SU-DHL-6 (cell line): ENCODE data around the gene GOLIM4.

Source experiments
- H2AFZ ChIP-seq: fragments of 200-600 bp; sonication (generic); 2 replicates; pipeline ENCODE4 v1.6.1; 2014; ENCODE audit warnings: low read depth, mild to moderate bottlenecking, moderate library complexity, mixed read lengths, antibody characterized with exemption, low read length; ENCODE audit not compliant: severe bottlenecking
- H3F3A ChIP-seq: fragments of 200-600 bp; shearing (Covaris generic); 2 replicates; pipeline ENCODE4 v1.6.0; 2016; ENCODE audit warnings: antibody characterized with exemption, mild to moderate bottlenecking; ENCODE audit not compliant: insufficient read depth
- H3K27ac ChIP-seq: fragments of 200-600 bp; sonication (generic); 2 replicates; pipeline ENCODE4 v1.5.1; 2016; ENCODE audit warnings: low read depth, mild to moderate bottlenecking, low read length, moderate library complexity, mixed read lengths
- H3K27me3 ChIP-seq: fragments of 200-600 bp; sonication (generic), shearing (Covaris generic); 2 replicates; pipeline ENCODE4 v1.6.0; 2014; ENCODE audit warnings: mild to moderate bottlenecking, low read length
- H3K36me3 ChIP-seq: fragments of 200-600 bp; sonication (generic); 2 replicates; pipeline ENCODE4 v1.6.1; 2014; ENCODE audit warnings: mild to moderate bottlenecking, low read length, mixed read lengths
- H3K4me2 ChIP-seq: fragments of 300-600, 200-600 bp; shearing (Covaris generic), sonication (generic); 2 replicates; pipeline ENCODE4 v1.6.0; 2014; ENCODE audit warnings: low read length, low read depth, mild to moderate bottlenecking; ENCODE audit not compliant: poor library complexity, severe bottlenecking
- H3K4me3 ChIP-seq: fragments of 200-600 bp; sonication (generic); 2 replicates; pipeline ENCODE4 v1.5.1; 2014; ENCODE audit warnings: antibody characterized with exemption, low read length, mild to moderate bottlenecking, mixed read lengths; ENCODE audit not compliant: insufficient read depth, poor library complexity, severe bottlenecking
- H3K79me2 ChIP-seq: fragments of 200-600 bp; sonication (generic); 2 replicates; pipeline ENCODE4 v1.6.1; 2014; ENCODE audit warnings: mild to moderate bottlenecking, low read length, moderate library complexity; ENCODE audit not compliant: insufficient read depth
- H3K9ac ChIP-seq: fragments of 200-600 bp; sonication (generic); 2 replicates; pipeline ENCODE4 v1.7.0; 2014; ENCODE audit warnings: mild to moderate bottlenecking, low read length
- H3K9me2 ChIP-seq: fragments of 200-600 bp; sonication (generic); replicated peaks from 2 replicates; pipeline ENCODE4 v1.6.1; 2014; ENCODE audit warnings: low read length; ENCODE audit not compliant: insufficient read depth
- H3K9me3 ChIP-seq: fragments of 200-600 bp; sonication (generic); 2 replicates; pipeline ENCODE4 v1.6.1; 2014; ENCODE audit warnings: low read length, mixed read lengths; ENCODE audit not compliant: insufficient read depth
- H4K20me1 ChIP-seq: fragments of 200-600 bp; sonication (generic); 2 replicates; pipeline ENCODE4 v1.6.1; 2014; ENCODE audit warnings: low read depth, mild to moderate bottlenecking, antibody characterized with exemption, low read length, moderate library complexity, mixed read lengths
- EZH2phosphoT487 ChIP-seq: fragments of 200-600 bp; sonication (generic), shearing (Covaris generic); conservative IDR thresholded peaks from 2 replicates; pipeline ENCODE4 v1.6.1; 2018; ENCODE audit warnings: mild to moderate bottlenecking, antibody characterized with exemption, low read length, moderate library complexity, mixed read lengths
- TF ChIP-seq, protein P1 (sequence below): fragments of 200-600 bp; sonication (generic); IDR thresholded peaks from one replicate; pipeline ENCODE4 v1.5.1; 2017; ENCODE audit warnings: antibody characterized with exemption, mild to moderate bottlenecking, low read length, moderate library complexity; ENCODE audit not compliant: insufficient read depth, poor library complexity, severe bottlenecking

GOLIM4 gene

DNA sequence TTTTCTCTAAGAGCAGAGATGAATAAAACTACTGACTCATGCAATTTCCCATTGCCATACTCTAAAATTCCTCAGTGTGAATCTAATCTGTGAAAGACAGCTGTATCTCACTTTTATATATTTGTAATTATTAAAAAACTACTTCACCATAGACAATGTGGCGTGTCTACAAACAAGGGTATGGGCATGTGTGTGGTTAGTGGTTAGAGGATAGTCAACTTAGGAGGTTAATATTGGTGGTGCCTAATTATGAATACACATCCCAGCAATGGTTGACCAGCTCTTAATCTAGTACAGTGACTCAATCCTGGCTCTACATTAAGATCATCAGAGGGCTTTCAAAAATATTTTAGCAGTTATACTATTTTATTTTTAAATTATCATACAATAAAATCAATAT lies 94.5 kb downstream of the GOLIM4 start:
- Histone ChIP-seq H3K4me2 (no peak overlapping the region), H3K79me2 (no peaks in the 10 kb centered on the region), H4K20me1 (no peaks in the 10 kb centered on the region), H3K9me2 (no peaks in the 10 kb centered on the region), H3K27ac (no peak overlapping the region), H3F3A (no peaks in the 10 kb centered on the region), H3K9me3 (no peaks in the 10 kb centered on the region), H3K9ac (no peak overlapping the region), H3K4me3 (no peak overlapping the region), H3K27me3 (no peaks in the 10 kb centered on the region), H2AFZ (no peak overlapping the region), H3K36me3 (no peaks in the 10 kb centered on the region)
- TF ChIP-seq, protein P1, sequence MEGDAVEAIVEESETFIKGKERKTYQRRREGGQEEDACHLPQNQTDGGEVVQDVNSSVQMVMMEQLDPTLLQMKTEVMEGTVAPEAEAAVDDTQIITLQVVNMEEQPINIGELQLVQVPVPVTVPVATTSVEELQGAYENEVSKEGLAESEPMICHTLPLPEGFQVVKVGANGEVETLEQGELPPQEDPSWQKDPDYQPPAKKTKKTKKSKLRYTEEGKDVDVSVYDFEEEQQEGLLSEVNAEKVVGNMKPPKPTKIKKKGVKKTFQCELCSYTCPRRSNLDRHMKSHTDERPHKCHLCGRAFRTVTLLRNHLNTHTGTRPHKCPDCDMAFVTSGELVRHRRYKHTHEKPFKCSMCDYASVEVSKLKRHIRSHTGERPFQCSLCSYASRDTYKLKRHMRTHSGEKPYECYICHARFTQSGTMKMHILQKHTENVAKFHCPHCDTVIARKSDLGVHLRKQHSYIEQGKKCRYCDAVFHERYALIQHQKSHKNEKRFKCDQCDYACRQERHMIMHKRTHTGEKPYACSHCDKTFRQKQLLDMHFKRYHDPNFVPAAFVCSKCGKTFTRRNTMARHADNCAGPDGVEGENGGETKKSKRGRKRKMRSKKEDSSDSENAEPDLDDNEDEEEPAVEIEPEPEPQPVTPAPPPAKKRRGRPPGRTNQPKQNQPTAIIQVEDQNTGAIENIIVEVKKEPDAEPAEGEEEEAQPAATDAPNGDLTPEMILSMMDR, result no peak
- no peak for TF ChIP-seq EZH2phosphoT487

DNA sequence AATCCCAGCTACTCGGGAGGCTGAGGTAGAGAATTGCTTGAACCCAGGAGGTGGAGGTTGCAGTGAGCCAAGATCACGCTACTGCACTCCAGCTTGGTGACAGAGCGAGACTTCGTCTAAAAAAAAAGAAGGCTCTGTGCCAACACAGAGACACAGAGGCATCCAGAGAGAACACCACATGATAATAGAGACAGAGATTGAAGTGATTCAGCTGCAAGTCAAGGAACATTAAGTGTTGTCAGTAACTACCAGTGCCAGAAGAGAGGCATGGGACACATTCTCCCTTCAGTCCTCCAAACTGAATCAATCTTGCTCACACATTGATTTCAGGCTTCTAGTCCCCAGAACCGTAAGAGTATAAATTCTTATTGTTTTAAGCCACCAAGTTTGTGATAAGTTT lies 97.5 kb downstream of the GOLIM4 start:
- Histone ChIP-seq H3K4me3 (no peak overlapping the region), H3K36me3 (no peaks in the 10 kb centered on the region), H4K20me1 (no peaks in the 10 kb centered on the region), H2AFZ (no peak overlapping the region), H3K4me2 (no peak overlapping the region), H3K9me2 (no peaks in the 10 kb centered on the region), H3K27ac (no peak overlapping the region), H3K27me3 (no peaks in the 10 kb centered on the region), H3K9me3 (no peaks in the 10 kb centered on the region), H3K79me2 (no peaks in the 10 kb centered on the region), H3K9ac (no peak overlapping the region), H3F3A (no peaks in the 10 kb centered on the region)
- TF ChIP-seq, protein P1, result no peak
- no peak for TF ChIP-seq EZH2phosphoT487

DNA sequence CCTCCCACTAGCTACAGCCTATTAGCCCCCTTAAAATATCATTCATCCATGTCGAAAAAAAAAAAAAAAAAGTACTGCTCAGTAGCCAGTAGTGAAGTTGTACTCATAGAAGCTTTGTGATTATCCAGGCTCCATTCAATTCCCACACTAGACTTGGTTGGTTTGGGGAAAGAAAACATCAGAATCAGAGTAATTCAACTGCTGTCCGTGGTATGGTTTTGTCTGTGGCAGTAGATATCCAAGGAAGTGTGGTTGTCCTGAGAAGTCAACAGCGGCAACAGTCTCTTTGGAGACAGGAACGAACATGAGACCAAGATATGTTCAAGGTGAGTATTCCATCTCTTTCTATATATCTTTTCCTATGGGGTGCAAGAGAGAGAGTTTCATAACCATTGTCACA lies 99.2 kb downstream of the GOLIM4 start:
- Histone ChIP-seq H3K27ac (no peak overlapping the region), H3K4me2 (no peak overlapping the region), H3K9ac (no peak overlapping the region), H2AFZ (no peak overlapping the region), H4K20me1 (no peaks in the 10 kb centered on the region), H3F3A (no peaks in the 10 kb centered on the region), H3K9me2 (no peaks in the 10 kb centered on the region), H3K9me3 (no peaks in the 10 kb centered on the region), H3K36me3 (no peaks in the 10 kb centered on the region), H3K27me3 (no peaks in the 10 kb centered on the region), H3K4me3 (no peak overlapping the region), H3K79me2 (no peaks in the 10 kb centered on the region)
- no peak for TF ChIP-seq EZH2phosphoT487
- TF ChIP-seq, protein P1, result no peak
